Endothelial cell (in vitro differentiated cells): ENCODE data around the gene SCNM1. TPM values are rescaled to one million over a fixed set of nuclear protein-coding genes. Genes with fewer than 3 reads are reported as not detected.
"Not testable (repeated sequence)": the region's sequence is repeated elsewhere in the genome, so short reads cannot be mapped to it uniquely, and the experiment has no call there.

Experiments
- DNase-seq: peaks from one replicate; pipeline ENCODE4 v3.0.0; 2021; ENCODE audit warnings: low spot score
- H3K27ac Mint-ChIP-seq: one replicate; pipeline ENCODE4 v1.8.0; 2021; ENCODE audit warnings: mixed read lengths, inconsistent platforms; ENCODE audit not compliant: unreplicated experiment
- H3K27me3 Mint-ChIP-seq: one replicate; pipeline ENCODE4 v1.8.0; 2021; ENCODE audit warnings: mild to moderate bottlenecking, moderate library complexity, mixed read lengths, inconsistent platforms; ENCODE audit not compliant: unreplicated experiment
- H3K36me3 Mint-ChIP-seq: one replicate; pipeline ENCODE4 v1.8.0; 2021; ENCODE audit warnings: mild to moderate bottlenecking, low read depth, mixed read lengths, inconsistent platforms; ENCODE audit not compliant: unreplicated experiment
- H3K4me1 Mint-ChIP-seq: one replicate; pipeline ENCODE4 v1.8.0; 2021; ENCODE audit warnings: mild to moderate bottlenecking, mixed read lengths, inconsistent platforms; ENCODE audit not compliant: unreplicated experiment
- H3K4me3 Mint-ChIP-seq: one replicate; pipeline ENCODE4 v1.8.0; 2021; ENCODE audit warnings: mild to moderate bottlenecking, mixed read lengths, inconsistent platforms; ENCODE audit not compliant: unreplicated experiment
- H3K9me3 Mint-ChIP-seq: one replicate; pipeline ENCODE4 v1.8.0; 2021; ENCODE audit warnings: mixed read lengths, inconsistent platforms; ENCODE audit not compliant: unreplicated experiment
- total RNA-seq: library from RNA; stranded (reverse); fragmentation: NEBNext Ultra II Directional; extraction: Animal tissue kit (Norgen Biotek cat#: 25700); gene quantifications from one replicate; pipeline ENCODE4 v1.2.1, GENCODE V29; 2021; ENCODE audit not compliant: unreplicated experiment
- TF ChIP-seq, protein P1 (sequence below): fragments of 200-600 bp; sonication (generic); IDR thresholded peaks from one replicate; pipeline ENCODE4 v1.5.0; 2021; ENCODE audit warnings: antibody characterized with exemption; ENCODE audit not compliant: unreplicated experiment

SCNM1 gene
- total RNA-seq, 1 donor from 2014 or later, result 48.3 TPM

GRCh38 chr1:151176514-151177045 lies 10.6 kb downstream of the SCNM1 start:
- Mint-ChIP-seq H3K27me3 (peaks cover 5% of the 10 kb centered on the region), H3K4me1 (no peaks in the 10 kb centered on the region), H3K9me3 (no peaks in the 10 kb centered on the region), H3K36me3 (peaks cover 46% of the 10 kb centered on the region), H3K4me3 (peak overlapping the region; percentile 71), H3K27ac (peak overlapping the region; percentile 75)
- DNase-seq, result no peak
- TF ChIP-seq, protein P1, sequence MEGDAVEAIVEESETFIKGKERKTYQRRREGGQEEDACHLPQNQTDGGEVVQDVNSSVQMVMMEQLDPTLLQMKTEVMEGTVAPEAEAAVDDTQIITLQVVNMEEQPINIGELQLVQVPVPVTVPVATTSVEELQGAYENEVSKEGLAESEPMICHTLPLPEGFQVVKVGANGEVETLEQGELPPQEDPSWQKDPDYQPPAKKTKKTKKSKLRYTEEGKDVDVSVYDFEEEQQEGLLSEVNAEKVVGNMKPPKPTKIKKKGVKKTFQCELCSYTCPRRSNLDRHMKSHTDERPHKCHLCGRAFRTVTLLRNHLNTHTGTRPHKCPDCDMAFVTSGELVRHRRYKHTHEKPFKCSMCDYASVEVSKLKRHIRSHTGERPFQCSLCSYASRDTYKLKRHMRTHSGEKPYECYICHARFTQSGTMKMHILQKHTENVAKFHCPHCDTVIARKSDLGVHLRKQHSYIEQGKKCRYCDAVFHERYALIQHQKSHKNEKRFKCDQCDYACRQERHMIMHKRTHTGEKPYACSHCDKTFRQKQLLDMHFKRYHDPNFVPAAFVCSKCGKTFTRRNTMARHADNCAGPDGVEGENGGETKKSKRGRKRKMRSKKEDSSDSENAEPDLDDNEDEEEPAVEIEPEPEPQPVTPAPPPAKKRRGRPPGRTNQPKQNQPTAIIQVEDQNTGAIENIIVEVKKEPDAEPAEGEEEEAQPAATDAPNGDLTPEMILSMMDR, result no peak

- peak overlapping the region; percentile 13 for H3K4me3 Mint-ChIP-seq
- peaks cover 28% of the 10 kb centered on the region for H3K36me3 Mint-ChIP-seq
- TF ChIP-seq, protein P1, result no peak
Observed at GRCh38 chr1:151184211-151184610, 18.3 kb downstream of the SCNM1 start.

GRCh38 chr1:151187205-151187604 lies 21.3 kb downstream of the SCNM1 start:
- Mint-ChIP-seq H3K27ac (no peak overlapping the region), H3K27me3 (peaks cover 6% of the 10 kb centered on the region), H3K4me1 (peaks cover 9% of the 10 kb centered on the region), H3K36me3 (peaks cover 17% of the 10 kb centered on the region), H3K9me3 (no peaks in the 10 kb centered on the region), H3K4me3 (peak overlapping the region; percentile 35)
- no peak for DNase-seq
- TF ChIP-seq, protein P1, result no peak

More at GRCh38 chr1:151184211-151184610, 18.3 kb downstream of the SCNM1 start:
- DNase-seq, result no peak
- Mint-ChIP-seq H3K27me3 (peaks cover 2% of the 10 kb centered on the region), H3K9me3 (no peaks in the 10 kb centered on the region), H3K27ac (no peak overlapping the region), H3K4me1 (peaks cover 3% of the 10 kb centered on the region)

GRCh38 chr1:151188667-151189066 lies 22.7 kb downstream of the SCNM1 start:
- not testable (repeated sequence) for H3K27me3 Mint-ChIP-seq, H3K27ac Mint-ChIP-seq, H3K36me3 Mint-ChIP-seq, DNase-seq, H3K9me3 Mint-ChIP-seq, H3K4me1 Mint-ChIP-seq
- H3K4me3 Mint-ChIP-seq, result peak overlapping the region; percentile 99

- H3K4me1 Mint-ChIP-seq, result peaks cover 9% of the 10 kb centered on the region
- H3K4me3 Mint-ChIP-seq, result peak within 1 kb of the TSS; percentile 99
- H3K27ac Mint-ChIP-seq, result peak within 1 kb of the TSS; percentile 90
Observed at GRCh38 chr1:151189637-151190445, 23.9 kb downstream of the SCNM1 start, which contains the start of gene VPS72. VPS72 (minus strand) TSS chr1:151190197; CDS start chr1:151190121, 76 bp downstream.

More at GRCh38 chr1:151189637-151190445, 23.9 kb downstream of the SCNM1 start, which contains the start of gene VPS72:
- Mint-ChIP-seq H3K9me3 (no peaks in the 10 kb centered on the region), H3K36me3 (peaks cover 3% of the 10 kb centered on the region), H3K27me3 (peaks cover 8% of the 10 kb centered on the region)
- TF ChIP-seq, protein P1, result no peak
- peak; percentile 74 for DNase-seq
